PFSK-1 (cell line): ENCODE results near the gene ARL11.

Experiments used
- POLR2AphosphoS5 ChIP-seq: IDR thresholded peaks from 2 replicates; pipeline ENCODE4 v1.6.1; 2012; ENCODE audit warnings: low read depth, mild to moderate bottlenecking, control low read depth, low read length, moderate library complexity
- REST ChIP-seq, 2 experiments: IDR thresholded peaks; 2 replicates each; pipeline versions ENCODE4 v1.6.1 to v1.8.0; 2011 to 2012; ENCODE audit warnings: low read depth in 2 of 2, low read length in 2 of 2, control low read depth in 1 of 2, inconsistent platforms in 1 of 2, mild to moderate bottlenecking in 1 of 2, moderate library complexity in 1 of 2; ENCODE audit not compliant: insufficient read depth in 1 of 2
- SIN3A ChIP-seq: IDR thresholded peaks from 2 replicates; pipeline ENCODE4 v1.6.1; 2012; ENCODE audit warnings: mild to moderate bottlenecking, low read length, moderate library complexity, borderline replicate concordance; ENCODE audit not compliant: insufficient read depth
- TAF1 ChIP-seq: IDR thresholded peaks from 2 replicates; pipeline ENCODE4 v1.6.1; 2012; ENCODE audit warnings: low read length, control low read depth, borderline replicate concordance; ENCODE audit not compliant: insufficient read depth

GRCh38 chr13:49670828-49671227 is 42.5 kb downstream of the ARL11 start:
- TF ChIP-seq REST (IDR thresholded peaks at IDR 0.05; ENCODE audit: insufficient read depth in 1 of 2, low read depth in 2 of 2, low read length in 2 of 2) = no peak
- no peak for TF ChIP-seq TAF1
- TF ChIP-seq POLR2AphosphoS5 = no peak
- TF ChIP-seq SIN3A = no peak
